Right lobe of liver (tissue), 4 donors: ENCODE measurements around the gene HSPA4.

Experiments
- POLR2A ChIP-seq: fragments of 450-650 bp; IDR thresholded peaks from one replicate; pipeline ENCODE4 v1.6.1; 2017; ENCODE audit warnings: antibody characterized with exemption, mild to moderate bottlenecking
- TF ChIP-seq, protein P1 (sequence below), 4 donors: fragments of 200-600 bp in 3 of 4; fragments of 450-650 bp in 1 of 4; IDR thresholded peaks; one replicate each; pipeline versions ENCODE4 v1.5.1 to v1.8.0; 2016 to 2022; ENCODE audit warnings: antibody characterized with exemption in 4 of 4, mild to moderate bottlenecking in 2 of 4
- donor health status: DM: no; HTN: no; CAD: no.
- donor health status: DM: no; HTN: no; CAD: no.
- donor health status: DM: no; HTN: yes; CAD: no.

- TF ChIP-seq, protein P1, sequence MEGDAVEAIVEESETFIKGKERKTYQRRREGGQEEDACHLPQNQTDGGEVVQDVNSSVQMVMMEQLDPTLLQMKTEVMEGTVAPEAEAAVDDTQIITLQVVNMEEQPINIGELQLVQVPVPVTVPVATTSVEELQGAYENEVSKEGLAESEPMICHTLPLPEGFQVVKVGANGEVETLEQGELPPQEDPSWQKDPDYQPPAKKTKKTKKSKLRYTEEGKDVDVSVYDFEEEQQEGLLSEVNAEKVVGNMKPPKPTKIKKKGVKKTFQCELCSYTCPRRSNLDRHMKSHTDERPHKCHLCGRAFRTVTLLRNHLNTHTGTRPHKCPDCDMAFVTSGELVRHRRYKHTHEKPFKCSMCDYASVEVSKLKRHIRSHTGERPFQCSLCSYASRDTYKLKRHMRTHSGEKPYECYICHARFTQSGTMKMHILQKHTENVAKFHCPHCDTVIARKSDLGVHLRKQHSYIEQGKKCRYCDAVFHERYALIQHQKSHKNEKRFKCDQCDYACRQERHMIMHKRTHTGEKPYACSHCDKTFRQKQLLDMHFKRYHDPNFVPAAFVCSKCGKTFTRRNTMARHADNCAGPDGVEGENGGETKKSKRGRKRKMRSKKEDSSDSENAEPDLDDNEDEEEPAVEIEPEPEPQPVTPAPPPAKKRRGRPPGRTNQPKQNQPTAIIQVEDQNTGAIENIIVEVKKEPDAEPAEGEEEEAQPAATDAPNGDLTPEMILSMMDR (IDR thresholded peaks at IDR 0.05): no peak
- no peak for TF ChIP-seq POLR2A
These were observed 96.2 kb downstream of the HSPA4 start for GRCh38 chr5:133147815-133148567.
